SK-N-MC (cell line): ENCODE measurements around the gene NOTUM.

ENCODE experiments used
- EZH2 ChIP-seq: fragments of 200-600 bp; sonication (generic); IDR thresholded peaks from one replicate; pipeline ENCODE4 v1.6.1; 2017; ENCODE audit warnings: antibody characterized with exemption
- POLR2AphosphoS5 ChIP-seq: IDR thresholded peaks from 2 replicates; pipeline ENCODE4 v1.6.1; 2012; ENCODE audit warnings: mild to moderate bottlenecking, low read depth, low read length, borderline replicate concordance

- no peak for TF ChIP-seq POLR2AphosphoS5
- no peak for TF ChIP-seq EZH2
Measured at GRCh38 chr17:81984773-81985410, 23.9 kb upstream of the NOTUM start.
